ENCODE results near the gene TSR2.

The TSR2 gene

DNA sequence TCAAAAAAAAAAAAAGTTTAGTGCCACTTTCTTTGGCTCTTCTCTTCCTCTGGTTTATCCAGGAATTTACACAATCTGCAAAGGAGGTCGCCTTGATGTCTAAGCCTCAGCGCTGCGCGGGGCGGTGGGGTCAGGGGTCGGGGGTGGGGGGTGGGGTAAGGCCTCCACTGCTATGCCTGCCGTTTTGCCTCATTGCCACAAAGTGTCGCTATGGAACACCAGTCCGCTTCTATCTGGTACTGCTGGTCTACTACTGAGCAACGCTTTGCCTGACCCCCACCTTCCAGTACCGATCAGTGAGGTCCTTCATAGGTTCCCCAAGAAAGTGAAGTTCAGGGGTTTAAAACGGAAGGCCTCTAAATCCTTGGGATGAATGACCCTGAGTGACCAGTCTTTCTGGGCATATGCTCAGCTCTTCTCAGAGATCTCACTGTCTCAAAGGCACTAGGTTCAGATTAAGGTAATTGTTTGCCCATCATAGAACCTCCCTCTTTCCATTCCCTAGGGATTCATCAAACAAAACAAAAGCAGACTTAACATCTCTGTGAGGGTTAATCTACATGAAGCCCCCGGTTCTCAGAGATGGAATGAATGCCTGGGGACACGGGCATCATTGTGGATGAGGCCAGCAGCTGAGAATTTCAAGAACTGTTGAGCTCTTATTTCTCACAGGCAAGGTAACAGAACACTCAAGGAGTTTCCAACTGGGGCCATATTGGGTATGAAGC is 16.9 kb upstream of the TSR2 start:
- no peaks in the 10 kb centered on the region for H3F3A ChIP-seq (ENCODE audit: low read depth)
- no peaks in the 10 kb centered on the region for H3K36me3 ChIP-seq (ENCODE audit: insufficient read depth, low read length)
- H3K4me3 ChIP-seq (ENCODE audit: low read length, poor library complexity, severe bottlenecking): no peak overlapping the region
- H3K79me2 ChIP-seq (ENCODE audit: insufficient read depth, low read length): no peaks in the 10 kb centered on the region
- H3K9me2 ChIP-seq (replicated peaks; ENCODE audit: low read depth, low read length): no peaks in the 10 kb centered on the region
- H3K9ac ChIP-seq (ENCODE audit: low read depth, low read length, poor library complexity, severe bottlenecking): no peak overlapping the region
- no peaks in the 10 kb centered on the region for H3K4me1 ChIP-seq (ENCODE audit: insufficient read depth, low read length, poor library complexity, severe bottlenecking)
- no peaks in the 10 kb centered on the region for H3K9me3 ChIP-seq (ENCODE audit: insufficient read depth, low read depth, low read length)
- H2AFZ ChIP-seq (ENCODE audit: low read length): no peak overlapping the region
- H4K20me1 ChIP-seq (ENCODE audit: insufficient read depth, low read length, poor library complexity, severe bottlenecking): no peaks in the 10 kb centered on the region
- H3K27me3 ChIP-seq (ENCODE audit: insufficient read depth, low read length, poor library complexity, severe bottlenecking): peaks cover 21% of the 10 kb centered on the region
- TF ChIP-seq, protein P1, sequence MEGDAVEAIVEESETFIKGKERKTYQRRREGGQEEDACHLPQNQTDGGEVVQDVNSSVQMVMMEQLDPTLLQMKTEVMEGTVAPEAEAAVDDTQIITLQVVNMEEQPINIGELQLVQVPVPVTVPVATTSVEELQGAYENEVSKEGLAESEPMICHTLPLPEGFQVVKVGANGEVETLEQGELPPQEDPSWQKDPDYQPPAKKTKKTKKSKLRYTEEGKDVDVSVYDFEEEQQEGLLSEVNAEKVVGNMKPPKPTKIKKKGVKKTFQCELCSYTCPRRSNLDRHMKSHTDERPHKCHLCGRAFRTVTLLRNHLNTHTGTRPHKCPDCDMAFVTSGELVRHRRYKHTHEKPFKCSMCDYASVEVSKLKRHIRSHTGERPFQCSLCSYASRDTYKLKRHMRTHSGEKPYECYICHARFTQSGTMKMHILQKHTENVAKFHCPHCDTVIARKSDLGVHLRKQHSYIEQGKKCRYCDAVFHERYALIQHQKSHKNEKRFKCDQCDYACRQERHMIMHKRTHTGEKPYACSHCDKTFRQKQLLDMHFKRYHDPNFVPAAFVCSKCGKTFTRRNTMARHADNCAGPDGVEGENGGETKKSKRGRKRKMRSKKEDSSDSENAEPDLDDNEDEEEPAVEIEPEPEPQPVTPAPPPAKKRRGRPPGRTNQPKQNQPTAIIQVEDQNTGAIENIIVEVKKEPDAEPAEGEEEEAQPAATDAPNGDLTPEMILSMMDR (conservative IDR thresholded peaks at IDR 0.05; ENCODE audit: low read length): no peak
- no peak for TF ChIP-seq EZH2phosphoT487 (IDR thresholded peaks at IDR 0.05; ENCODE audit: borderline replicate concordance)
- H3K4me2 ChIP-seq (ENCODE audit: low read depth, low read length, poor library complexity, severe bottlenecking): no peak overlapping the region

DNA sequence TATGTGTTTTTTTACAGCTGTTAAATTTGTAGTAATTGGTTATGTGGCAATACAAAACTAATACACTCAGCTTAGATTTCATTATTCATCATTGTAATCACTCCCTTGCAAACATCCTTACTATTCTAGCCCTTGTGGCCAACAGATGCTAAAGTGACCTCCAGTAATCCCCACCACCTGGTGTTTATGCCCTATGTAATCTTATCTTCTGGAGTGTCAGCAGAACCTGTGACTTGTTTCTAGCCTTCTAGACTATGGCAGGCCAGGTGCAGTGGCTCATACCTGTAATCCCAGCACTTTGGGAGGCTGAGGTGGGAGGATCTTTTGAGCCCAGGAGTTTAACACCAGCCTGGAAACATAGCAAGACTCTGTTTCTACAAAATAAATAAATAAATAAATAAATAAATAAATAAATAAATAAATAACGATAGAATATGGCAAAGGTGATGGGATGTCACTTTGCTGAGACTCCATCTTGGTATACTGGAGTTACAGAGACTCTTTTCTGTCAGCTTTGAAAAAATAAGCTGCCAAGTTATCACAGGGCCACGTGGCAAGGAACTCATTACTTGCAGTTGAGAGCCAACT is 12.3 kb upstream of the TSR2 start:
- Histone ChIP-seq H3K36me3 (ENCODE audit: insufficient read depth, low read length) (no peaks in the 10 kb centered on the region), H3K4me1 (ENCODE audit: insufficient read depth, low read length, poor library complexity, severe bottlenecking) (no peaks in the 10 kb centered on the region), H3F3A (ENCODE audit: low read depth) (no peaks in the 10 kb centered on the region), H3K4me3 (ENCODE audit: low read length, poor library complexity, severe bottlenecking) (no peak overlapping the region), H3K9ac (ENCODE audit: low read depth, low read length, poor library complexity, severe bottlenecking) (no peak overlapping the region), H3K79me2 (ENCODE audit: insufficient read depth, low read length) (no peaks in the 10 kb centered on the region), H4K20me1 (ENCODE audit: insufficient read depth, low read length, poor library complexity, severe bottlenecking) (no peaks in the 10 kb centered on the region), H3K9me2 (replicated peaks; ENCODE audit: low read depth, low read length) (no peaks in the 10 kb centered on the region), H3K9me3 (ENCODE audit: insufficient read depth, low read depth, low read length) (no peaks in the 10 kb centered on the region), H2AFZ (ENCODE audit: low read length) (no peak overlapping the region), H3K4me2 (ENCODE audit: low read depth, low read length, poor library complexity, severe bottlenecking) (no peak overlapping the region), H3K27me3 (ENCODE audit: insufficient read depth, low read length, poor library complexity, severe bottlenecking) (no peaks in the 10 kb centered on the region)
- no peak for TF ChIP-seq EZH2phosphoT487 (IDR thresholded peaks at IDR 0.05; ENCODE audit: borderline replicate concordance)
- TF ChIP-seq, protein P1 (conservative IDR thresholded peaks at IDR 0.05; ENCODE audit: low read length): no peak

DNA sequence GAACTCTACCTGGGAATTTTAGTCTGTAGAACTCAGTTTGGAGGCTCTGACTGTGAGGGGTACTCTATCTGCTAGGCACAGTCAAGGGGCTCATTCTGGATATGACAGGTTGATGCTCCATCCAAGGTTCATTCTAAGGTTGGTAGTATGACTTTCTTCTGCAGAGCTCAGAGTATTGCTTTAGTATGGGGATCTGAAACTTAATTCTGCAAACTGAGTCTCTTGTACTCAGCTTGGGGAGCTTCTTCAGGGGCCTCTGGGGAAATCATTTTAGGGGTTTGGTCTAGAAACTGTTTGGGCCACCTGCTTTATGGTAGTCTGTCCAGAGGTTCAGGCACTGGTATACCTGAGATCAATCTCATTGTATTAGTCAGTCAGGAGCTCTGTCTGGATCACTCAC is 9.7 kb upstream of the TSR2 start:
- Histone ChIP-seq H3K9me3 (ENCODE audit: insufficient read depth, low read depth, low read length) (no peaks in the 10 kb centered on the region), H3K27me3 (ENCODE audit: insufficient read depth, low read length, poor library complexity, severe bottlenecking) (no peaks in the 10 kb centered on the region), H3K4me3 (ENCODE audit: low read length, poor library complexity, severe bottlenecking) (no peak overlapping the region), H2AFZ (ENCODE audit: low read length) (no peak overlapping the region), H3K9ac (ENCODE audit: low read depth, low read length, poor library complexity, severe bottlenecking) (no peak overlapping the region), H3K4me1 (ENCODE audit: insufficient read depth, low read length, poor library complexity, severe bottlenecking) (no peaks in the 10 kb centered on the region), H4K20me1 (ENCODE audit: insufficient read depth, low read length, poor library complexity, severe bottlenecking) (no peaks in the 10 kb centered on the region), H3K9me2 (replicated peaks; ENCODE audit: low read depth, low read length) (no peaks in the 10 kb centered on the region), H3K36me3 (ENCODE audit: insufficient read depth, low read length) (no peaks in the 10 kb centered on the region), H3K79me2 (ENCODE audit: insufficient read depth, low read length) (no peaks in the 10 kb centered on the region), H3F3A (ENCODE audit: low read depth) (no peaks in the 10 kb centered on the region), H3K4me2 (ENCODE audit: low read depth, low read length, poor library complexity, severe bottlenecking) (no peak overlapping the region)
- no peak for TF ChIP-seq EZH2phosphoT487 (IDR thresholded peaks at IDR 0.05; ENCODE audit: borderline replicate concordance)
- TF ChIP-seq, protein P1 (conservative IDR thresholded peaks at IDR 0.05; ENCODE audit: low read length): no peak

All from Loucy (cell line).